ENCODE results near the gene NR3C1.

- TF ChIP-seq CTCF (IDR thresholded peaks at IDR 0.05; ENCODE audit: poor library complexity, severe bottlenecking) = no peak
- TF ChIP-seq TAF1 (IDR thresholded peaks at IDR 0.05; ENCODE audit: low read depth) = no peak
Measured at GRCh38 chr5:143328589-143329220, 74.8 kb downstream of the NR3C1 start.

Data from neural cell (in vitro differentiated cells).